GM21528 (cell line): Measurements from ENCODE around the gene KRTAP10-5.

ENCODE experiments used
- ATAC-seq: cut with Tn5 transposase; IDR thresholded peaks from one replicate; pipeline ENCODE4 v1.9.1; 2021; ENCODE audit warnings: mild to moderate bottlenecking, moderate library complexity; ENCODE audit not compliant: unreplicated experiment, low FRiP score

KRTAP10-5 gene

DNA sequence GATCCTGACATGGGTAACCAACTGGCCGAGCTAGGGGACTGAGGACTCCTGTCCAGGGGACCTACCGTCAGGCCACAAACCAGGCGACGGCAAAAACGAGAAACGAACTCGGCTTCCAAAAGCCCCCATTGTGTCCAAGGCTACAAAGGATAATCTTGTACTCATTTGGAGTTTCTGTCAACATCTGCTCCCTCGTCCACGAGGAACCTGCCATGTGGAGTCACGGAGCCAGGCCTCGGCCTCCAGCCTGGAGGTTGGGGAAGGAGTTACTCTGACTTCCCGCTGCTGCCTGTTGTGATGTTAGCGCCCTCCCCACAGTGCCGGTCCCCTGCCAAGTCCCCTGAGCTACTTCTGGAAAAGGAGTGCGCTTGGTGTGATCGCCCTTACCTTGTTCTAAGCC is 47.7 kb downstream of the KRTAP10-5 start:
- no peak for ATAC-seq

GRCh38 chr21:44531606-44532564 is 48.5 kb downstream of the KRTAP10-5 start:
- ATAC-seq: no peak

DNA sequence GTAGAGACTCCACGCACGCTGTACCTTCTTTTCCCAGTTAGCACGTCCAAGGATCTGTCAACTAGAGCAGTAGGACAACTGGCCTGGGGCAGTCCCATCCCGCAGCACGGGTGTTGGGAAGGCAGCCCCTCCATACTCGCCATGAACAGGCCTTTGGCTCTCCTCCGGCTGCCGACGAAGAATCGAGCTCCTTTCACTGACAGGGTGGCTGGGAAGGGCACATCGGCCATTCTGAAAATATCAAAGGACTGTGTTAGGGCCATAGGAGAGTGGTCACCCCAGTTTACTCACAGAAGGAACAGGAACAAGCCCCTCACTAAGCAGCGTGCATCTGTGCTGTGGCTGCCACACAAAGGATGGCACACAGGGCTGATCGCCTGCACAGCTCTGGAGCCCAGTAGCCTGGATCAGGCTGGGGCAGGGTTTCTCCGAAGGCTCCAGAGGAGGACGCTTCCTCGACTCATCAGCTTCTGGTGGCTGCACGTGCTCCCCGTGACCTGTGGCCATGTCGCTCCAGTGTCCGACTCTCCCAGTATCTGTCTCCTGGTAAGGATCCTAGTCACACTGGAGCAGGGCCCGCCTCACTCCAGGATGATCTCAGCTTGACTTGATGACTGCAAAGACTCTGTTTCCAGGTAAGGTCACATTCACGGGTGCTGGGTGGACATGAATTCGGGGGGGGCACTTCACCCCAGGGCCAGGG is 49.4 kb downstream of the KRTAP10-5 start:
- ATAC-seq: no peak

DNA sequence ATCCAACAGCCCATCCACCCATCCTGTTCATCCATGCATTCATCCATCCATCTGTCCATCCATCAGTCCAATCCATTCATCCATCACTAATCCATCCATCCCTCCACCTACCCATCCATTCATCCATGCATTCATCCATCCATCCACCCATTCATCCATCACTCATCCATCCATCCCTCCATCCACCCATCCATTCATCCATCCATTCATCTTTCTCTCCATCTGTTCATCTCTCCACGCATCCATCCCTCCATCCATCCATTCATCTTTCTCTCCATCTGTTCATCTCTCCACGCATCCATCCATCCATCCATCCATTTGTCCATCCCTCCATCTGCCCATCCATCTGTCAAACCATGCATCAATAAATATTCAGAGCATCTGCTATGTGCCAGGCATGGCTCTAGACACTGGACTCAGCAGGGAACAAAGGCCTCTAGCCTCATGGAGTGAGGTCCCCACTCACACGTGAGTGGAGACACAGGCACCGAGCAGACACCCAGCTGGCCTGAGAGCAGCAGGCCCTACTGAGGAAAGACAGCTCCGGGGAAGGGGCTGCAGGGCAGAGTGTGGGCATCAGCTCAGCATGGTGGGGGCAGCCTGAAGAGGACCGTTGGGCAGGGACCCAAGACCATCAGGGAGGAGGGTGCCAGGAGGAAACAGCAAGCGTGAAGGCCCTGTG is 50.0 kb downstream of the KRTAP10-5 start:
- ATAC-seq: no peak

DNA sequence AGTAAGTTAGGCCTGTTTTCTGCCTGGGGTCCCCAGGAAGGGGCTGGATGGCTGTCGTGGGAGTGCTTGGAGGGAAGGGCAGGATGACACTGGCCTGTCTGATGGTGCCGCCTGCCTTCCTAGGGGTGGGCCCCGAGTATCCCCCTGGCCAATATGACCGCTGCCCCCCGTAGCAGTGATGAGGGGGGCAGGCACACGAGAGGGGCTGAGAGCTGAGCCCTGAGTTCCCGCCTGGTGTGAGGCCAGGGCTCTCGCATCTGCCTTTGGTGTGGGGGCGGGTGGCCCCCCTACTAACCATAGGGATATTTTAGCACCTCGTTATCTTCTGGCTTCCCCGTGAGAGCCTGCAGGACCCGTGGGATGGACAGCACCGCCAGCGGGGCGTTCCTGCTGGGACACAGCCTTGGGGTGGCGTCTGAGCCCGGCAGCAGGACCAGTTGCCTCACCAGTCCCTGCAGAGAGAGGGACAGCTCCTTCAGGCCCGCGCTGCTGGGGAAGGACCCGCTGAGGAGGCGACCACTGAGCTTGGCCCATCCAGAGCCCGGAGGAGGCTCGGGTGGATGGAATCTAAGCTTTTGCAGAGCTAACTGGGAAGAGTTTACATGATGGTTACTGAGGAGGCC is 50.8 kb downstream of the KRTAP10-5 start:
- no peak for ATAC-seq
